B cell (primary cell): ENCODE measurements around the gene ARTN. TPM values are rescaled to one million over a fixed set of nuclear protein-coding genes. Genes with fewer than 3 reads are reported as not detected.

Experiments
- ATAC-seq: fragments of 200-7000 bp; cut with Tn5 transposase; one replicate; pipeline ENCODE4 v1.10.0; 2021; ENCODE audit warnings: low read depth, mild to moderate bottlenecking, moderate number of reproducible peaks, moderate library complexity
- CTCF ChIA-PET: fragments of 350-600 bp; sonication (Branson Sonifier 250); formaldehyde crosslinking; loops from one replicate; lab custom pipeline; 2021; ENCODE audit warnings: antibody characterized with exemption, inconsistent platforms; lab: Charles Lee
- POLR2A ChIA-PET: fragments of 350-600 bp; sonication (Branson Sonifier 250); formaldehyde crosslinking; loops from one replicate; lab custom pipeline; 2021; ENCODE audit warnings: antibody characterized with exemption; lab: Charles Lee
- DNase-seq: peaks from one replicate; pipeline ENCODE4 v3.0.0; 2013
- H2AFZ ChIP-seq: 2 replicates; pipeline ENCODE4 v1.6.1; 2012; ENCODE audit warnings: mild to moderate bottlenecking, low read depth, low read length; ENCODE audit not compliant: insufficient read depth, poor library complexity, severe bottlenecking
- H3K27ac ChIP-seq, 2 donors: 1 replicate in 1 of 2; 2 replicates in 1 of 2; pipeline ENCODE4 v1.5.1; 2012 to 2013; ENCODE audit warnings: low read length in 2 of 2, mild to moderate bottlenecking in 2 of 2, moderate library complexity in 1 of 2
- H3K27me3 ChIP-seq, 4 experiments: fragments of 200-600 bp in 1 of 4; sonication (generic) in 1 of 4; replicated peaks in 1 of 4; 1 replicate in 2 of 4; 2 replicates in 2 of 4; pipeline versions ENCODE4 v1.6.1 to v1.7.0; 2013 to 2016; ENCODE audit warnings: low read length in 3 of 4, mild to moderate bottlenecking in 2 of 4, mixed read lengths in 1 of 4, moderate library complexity in 1 of 4; ENCODE audit not compliant: insufficient read depth in 4 of 4, control insufficient read depth in 3 of 4; ENCODE audit errors: control extremely low read depth in 1 of 4
- H3K36me3 ChIP-seq, 2 experiments: replicated peaks in 1 of 2; 1 replicate in 1 of 2; 2 replicates in 1 of 2; pipeline versions ENCODE4 v1.6.1 to v1.7.1; 2013; ENCODE audit warnings: low read length in 1 of 2; ENCODE audit not compliant: insufficient read depth in 2 of 2, control insufficient read depth in 1 of 2; ENCODE audit errors: control extremely low read depth in 1 of 2, extremely low read depth in 1 of 2
- H3K4me1 ChIP-seq, 2 donors: fragments of 200-600 bp in 1 of 2; sonication (generic) in 1 of 2; 1 replicate in 1 of 2; 2 replicates in 1 of 2; pipeline versions ENCODE4 v1.5.1 to v1.6.1; 2013 to 2017; ENCODE audit warnings: low read length in 2 of 2; ENCODE audit not compliant: control insufficient read depth in 2 of 2, insufficient read depth in 2 of 2
- H3K4me2 ChIP-seq: replicated peaks from 2 replicates; pipeline ENCODE3; 2012; ENCODE audit warnings: mild to moderate bottlenecking, low read depth, low read length; ENCODE audit not compliant: poor library complexity, severe bottlenecking
- H3K4me3 ChIP-seq, 5 experiments: fragments of 200-600 bp in 1 of 5; sonication (generic) in 1 of 5; 1 replicate in 3 of 5; 2 replicates in 2 of 5; pipeline versions ENCODE4 v1.5.1 to v1.7.0; 2011 to 2016; ENCODE audit warnings: low read length in 4 of 5, mild to moderate bottlenecking in 4 of 5, low read depth in 2 of 5, control low read depth in 1 of 5, moderate library complexity in 1 of 5; ENCODE audit not compliant: insufficient read depth in 1 of 5; ENCODE audit errors: control extremely low read depth in 1 of 5, extremely low read depth in 1 of 5
- H3K79me2 ChIP-seq: fragments of 200-600 bp; sonication (generic); one replicate; pipeline ENCODE4 v1.6.0; 2016; ENCODE audit warnings: low read length; ENCODE audit not compliant: control insufficient read depth, insufficient read depth
- H3K9ac ChIP-seq: fragments of 200-600 bp; sonication (generic); 2 replicates; pipeline ENCODE4 v1.6.1; 2017; ENCODE audit warnings: mild to moderate bottlenecking, low read length, moderate library complexity
- H3K9me3 ChIP-seq, 3 donors: one replicate each; pipeline versions ENCODE4 v1.6.1 to v1.7.1; 2013; ENCODE audit warnings: low read length in 2 of 3; ENCODE audit not compliant: control insufficient read depth in 2 of 3, insufficient read depth in 1 of 3; ENCODE audit errors: control extremely low read depth in 1 of 3
- H4K20me1 ChIP-seq: 2 replicates; pipeline ENCODE4 v1.6.0; 2012; ENCODE audit warnings: mild to moderate bottlenecking, low read length; ENCODE audit not compliant: insufficient read depth, control insufficient read depth, poor library complexity, severe bottlenecking
- H3K27ac Mint-ChIP-seq: one replicate; pipeline ENCODE4 v1.8.0; 2021; ENCODE audit warnings: mixed read lengths
- H3K27me3 Mint-ChIP-seq: one replicate; pipeline ENCODE4 v1.8.0; 2021; ENCODE audit warnings: mixed read lengths
- H3K4me1 Mint-ChIP-seq: one replicate; pipeline ENCODE4 v1.8.0; 2021; ENCODE audit warnings: mixed read lengths
- H3K4me3 Mint-ChIP-seq: one replicate; pipeline ENCODE4 v1.8.0; 2021; ENCODE audit warnings: mixed read lengths
- H3K9me3 Mint-ChIP-seq: one replicate; pipeline ENCODE4 v1.8.0; 2022; ENCODE audit warnings: mixed read lengths; ENCODE audit not compliant: insufficient read depth
- EZH2 ChIP-seq: IDR thresholded peaks from 2 replicates; pipeline ENCODE4 v1.6.1; 2012; ENCODE audit warnings: borderline replicate concordance, low read depth, mild to moderate bottlenecking, moderate library complexity, low read length; ENCODE audit not compliant: insufficient read depth, poor library complexity, severe bottlenecking
- WGBS: methylation state at CpG from one replicate; pipeline ENCODE4 v1.1.5; 2013; ENCODE audit warnings: missing lambda C conversion rate; ENCODE audit not compliant: insufficient coverage; 5-methylcytosine and 5-hydroxymethylcytosine counted together
- intact Hi-C: fragments of 100-400 bp; cut with micrococcal nuclease; formaldehyde crosslinking; loops from one replicate; pipeline ENCODE4 v1.10.0; 2022
- polyA plus RNA-seq: library from polyadenylated mRNA; depleted of rRNA; stranded (reverse); fragments of >200 nt; gene quantifications from 2 replicates; pipeline ENCODE4 v1.2.3, GENCODE V29; 2012
- total RNA-seq, 2 donors: library from RNA; stranded (reverse); fragments of 120-200 nt in 1 of 2; gene quantifications; 1 replicate in 1 of 2; 2 replicates in 1 of 2; pipeline versions ENCODE4 v1.2.3 to v1.2.4, GENCODE V29; 2013 to 2022
- TF ChIP-seq, protein P1 (sequence below): fragments of 200-600 bp; IDR thresholded peaks from one replicate; pipeline ENCODE4 v1.8.0; 2022; ENCODE audit warnings: antibody characterized with exemption, mild to moderate bottlenecking

Gene ARTN
- total and polyA plus RNA-seq, 2 donors (not counting 1 experiment from before 2014, with no cell fraction given) = 0.13 to 0.64 TPM

DNA sequence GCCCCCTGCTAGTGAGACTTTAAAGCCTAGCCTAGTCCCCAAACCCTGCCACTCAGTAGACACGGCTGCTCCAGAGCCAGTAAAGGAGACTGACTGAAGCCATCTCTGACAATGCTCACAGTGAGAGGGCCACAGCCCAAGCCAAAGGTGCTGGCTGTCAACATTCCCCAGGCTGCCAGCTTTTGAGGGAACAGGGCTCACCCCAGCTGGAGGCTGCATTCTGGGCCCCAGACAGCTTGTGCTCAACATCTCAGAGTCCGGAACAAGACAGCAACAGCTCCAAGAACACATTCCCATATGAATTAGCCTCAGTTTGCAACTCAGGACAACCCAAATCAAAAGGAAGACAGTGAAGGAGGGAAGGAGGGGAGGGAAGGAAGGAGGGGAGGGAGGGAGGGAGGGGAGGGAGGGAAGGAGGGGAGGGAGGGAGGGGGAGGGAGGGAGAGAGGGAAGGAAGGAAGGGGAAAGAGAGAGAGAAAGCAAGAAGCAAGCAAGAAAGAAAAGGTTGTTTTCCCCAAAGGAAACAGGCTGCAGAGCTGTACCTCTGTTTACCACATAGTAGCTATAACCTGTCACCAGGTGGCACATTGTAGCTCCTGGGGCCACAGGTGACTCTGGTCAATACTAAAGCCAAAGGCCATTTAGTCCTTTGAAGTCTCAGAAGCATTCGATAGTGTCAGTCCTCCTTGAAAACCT lies 5.4 kb downstream of the ARTN start:
- Histone ChIP-seq H3K27me3 (peaks cover 0 to 31% (median 14%) of the 10 kb centered on the region in 4 experiments), H4K20me1 (no peaks in the 10 kb centered on the region), H3K4me2 (no peak overlapping the region), H3K27ac (no peak overlapping the region), H3K9ac (no peak overlapping the region), H3K4me3 (no peak overlapping the region), H3K4me1 (peaks cover 18 to 19% of the 10 kb centered on the region in 2 donors), H3K79me2 (no peaks in the 10 kb centered on the region), H3K9me3 (peaks cover 0 to 14% (median 0%) of the 10 kb centered on the region in 3 donors), H3K36me3 (no peaks in the 10 kb centered on the region), H2AFZ (no peak overlapping the region)
- ChIA-PET POLR2A (no interaction called here), CTCF (interaction anchor here (10.3 kb wide), 1 partner anchor 174 kb away, joined by 118 read pairs; no protein-coding TSS in a partner anchor)
- H3K27me3 Mint-ChIP-seq = peaks cover 14% of the 10 kb centered on the region
- TF ChIP-seq EZH2 = no peak
- TF ChIP-seq, protein P1, sequence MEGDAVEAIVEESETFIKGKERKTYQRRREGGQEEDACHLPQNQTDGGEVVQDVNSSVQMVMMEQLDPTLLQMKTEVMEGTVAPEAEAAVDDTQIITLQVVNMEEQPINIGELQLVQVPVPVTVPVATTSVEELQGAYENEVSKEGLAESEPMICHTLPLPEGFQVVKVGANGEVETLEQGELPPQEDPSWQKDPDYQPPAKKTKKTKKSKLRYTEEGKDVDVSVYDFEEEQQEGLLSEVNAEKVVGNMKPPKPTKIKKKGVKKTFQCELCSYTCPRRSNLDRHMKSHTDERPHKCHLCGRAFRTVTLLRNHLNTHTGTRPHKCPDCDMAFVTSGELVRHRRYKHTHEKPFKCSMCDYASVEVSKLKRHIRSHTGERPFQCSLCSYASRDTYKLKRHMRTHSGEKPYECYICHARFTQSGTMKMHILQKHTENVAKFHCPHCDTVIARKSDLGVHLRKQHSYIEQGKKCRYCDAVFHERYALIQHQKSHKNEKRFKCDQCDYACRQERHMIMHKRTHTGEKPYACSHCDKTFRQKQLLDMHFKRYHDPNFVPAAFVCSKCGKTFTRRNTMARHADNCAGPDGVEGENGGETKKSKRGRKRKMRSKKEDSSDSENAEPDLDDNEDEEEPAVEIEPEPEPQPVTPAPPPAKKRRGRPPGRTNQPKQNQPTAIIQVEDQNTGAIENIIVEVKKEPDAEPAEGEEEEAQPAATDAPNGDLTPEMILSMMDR = no peak
- intact Hi-C loops = no loop called here
- H3K9me3 Mint-ChIP-seq = no peaks in the 10 kb centered on the region
- H3K4me3 Mint-ChIP-seq = no peak overlapping the region
- 93% methylated on average over 2 of the region's 3 CpGs for WGBS
- no peak for ATAC-seq
- H3K27ac Mint-ChIP-seq = no peak overlapping the region
- no peak for DNase-seq
- peaks cover 13% of the 10 kb centered on the region for H3K4me1 Mint-ChIP-seq

DNA sequence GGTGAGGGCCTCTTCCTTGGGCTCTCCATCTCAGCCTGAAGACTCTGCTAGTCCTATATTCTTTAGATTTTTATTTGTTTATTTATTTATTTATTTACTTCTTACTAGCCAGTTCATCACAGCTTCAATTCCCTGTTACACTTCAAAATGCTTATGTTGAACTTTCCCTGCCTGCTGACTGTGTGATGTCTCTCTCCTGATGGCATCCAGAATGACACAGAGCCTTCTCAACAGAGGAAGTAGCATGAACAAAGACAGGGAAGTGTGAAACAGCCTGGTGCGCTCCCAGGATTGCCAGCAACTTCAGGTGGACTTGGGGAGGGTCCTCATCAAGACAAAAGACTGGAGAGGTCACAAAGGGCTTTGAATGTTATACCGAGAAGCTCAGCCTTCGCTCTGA lies 8.8 kb downstream of the ARTN start:
- no peak overlapping the region for H3K4me3 Mint-ChIP-seq

More for the DNA sequence above, 8.8 kb downstream of the ARTN start:
- DNase-seq (no peak), ATAC-seq (no peak)
- Histone ChIP-seq H3K4me2 (no peak overlapping the region), H4K20me1 (peaks cover 3% of the 10 kb centered on the region), H3K9me3 (no peaks in the 10 kb centered on the region), H3K27ac (no peak overlapping the region), H3K4me3 (no peak overlapping the region), H2AFZ (no peak overlapping the region), H3K9ac (no peak overlapping the region), H3K27me3 (peaks cover 0 to under 1% (median 0%) of the 10 kb centered on the region in 4 experiments), H3K36me3 (no peaks in the 10 kb centered on the region), H3K79me2 (peaks cover 11% of the 10 kb centered on the region), H3K4me1 (peaks cover 10 to 14% of the 10 kb centered on the region in 2 donors)
- Mint-ChIP-seq H3K4me1 (peaks cover 21% of the 10 kb centered on the region), H3K9me3 (no peaks in the 10 kb centered on the region), H3K27ac (no peak overlapping the region), H3K27me3 (no peaks in the 10 kb centered on the region)
- TF ChIP-seq EZH2 = no peak
- TF ChIP-seq, protein P1 = no peak
- CTCF ChIA-PET = interaction anchor here (1.2 to 5.0 kb wide), 3 partner anchors 8 to 94 kb away, joined by 4 to 41 read pairs (median 5); partner anchors contain the start of gene ARTN
- POLR2A ChIA-PET = no interaction called here
- intact Hi-C loops = loop anchor here (10.0 kb wide), 1 partner anchor 1178 kb away; the partner anchor contains the start of genes C1orf50 and P3H1
- 92% methylated on average over 3 of the region's 3 CpGs for WGBS
